Suprapubic skin (tissue), 4 donors: ENCODE data around the gene BEX2. TPM values are rescaled to one million over a fixed set of nuclear protein-coding genes. Genes with fewer than 3 reads are reported as not detected.

Experiments used
- DNase-seq, 2 donors: peaks; one replicate each; pipeline ENCODE4 v3.0.0-alpha.2; 2019; ENCODE audit warnings: low spot score in 2 of 2
- H3K27ac ChIP-seq: fragments of 200-600 bp; sonication (generic); one replicate; pipeline ENCODE4 v1.5.1; 2019
- H3K27me3 ChIP-seq: fragments of 200-600 bp; sonication (generic); one replicate; pipeline ENCODE4 v1.5.1; 2019
- H3K36me3 ChIP-seq: fragments of 200-600 bp; sonication (generic); one replicate; pipeline ENCODE4 v1.5.1; 2019
- H3K4me1 ChIP-seq: fragments of 200-600 bp; sonication (generic); one replicate; pipeline ENCODE4 v1.5.1; 2019
- H3K4me3 ChIP-seq: fragments of 200-600 bp; sonication (generic); one replicate; pipeline ENCODE4 v1.5.1; 2019; ENCODE audit warnings: mild to moderate bottlenecking
- H3K9me3 ChIP-seq: fragments of 200-600 bp; sonication (generic); one replicate; pipeline ENCODE4 v1.5.1; 2019
- EP300 ChIP-seq: sonication (generic); formaldehyde crosslinking; IDR thresholded peaks from one replicate; pipeline ENCODE4 v1.6.1; 2017; ENCODE audit warnings: antibody characterized with exemption
- POLR2A ChIP-seq, 2 donors: fragments of 450-650 bp; IDR thresholded peaks; one replicate each; pipeline ENCODE4 v1.6.1; 2017; ENCODE audit warnings: antibody characterized with exemption in 2 of 2, mild to moderate bottlenecking in 2 of 2, moderate library complexity in 2 of 2
- POLR2AphosphoS5 ChIP-seq, 3 donors: sonication (generic); formaldehyde crosslinking; IDR thresholded peaks; one replicate each; pipeline ENCODE4 v1.6.1; 2017; ENCODE audit warnings: antibody characterized with exemption in 3 of 3
- WGBS: methylation state at CpG from one replicate; pipeline ENCODE4 v1.1.5; 2018; 5-methylcytosine and 5-hydroxymethylcytosine counted together
- total RNA-seq, 4 donors: library from RNA; depleted of rRNA; stranded (reverse); fragments of >200 nt; gene quantifications; one replicate each; pipeline ENCODE4 v1.1.0, GENCODE V29; 2016
- TF ChIP-seq, protein P1 (sequence below), 2 donors: fragments of 200-600 bp in 1 of 2; fragments of 450-650 bp in 1 of 2; sonication (generic) in 1 of 2; IDR thresholded peaks; one replicate each; pipeline ENCODE4 v1.5.1; 2016 to 2019; ENCODE audit warnings: antibody characterized with exemption in 2 of 2, mild to moderate bottlenecking in 1 of 2, moderate library complexity in 1 of 2

The BEX2 gene
- total RNA-seq, 4 donors from 2014 or later: 10.1 to 16.4 (median 13.3) TPM

DNA sequence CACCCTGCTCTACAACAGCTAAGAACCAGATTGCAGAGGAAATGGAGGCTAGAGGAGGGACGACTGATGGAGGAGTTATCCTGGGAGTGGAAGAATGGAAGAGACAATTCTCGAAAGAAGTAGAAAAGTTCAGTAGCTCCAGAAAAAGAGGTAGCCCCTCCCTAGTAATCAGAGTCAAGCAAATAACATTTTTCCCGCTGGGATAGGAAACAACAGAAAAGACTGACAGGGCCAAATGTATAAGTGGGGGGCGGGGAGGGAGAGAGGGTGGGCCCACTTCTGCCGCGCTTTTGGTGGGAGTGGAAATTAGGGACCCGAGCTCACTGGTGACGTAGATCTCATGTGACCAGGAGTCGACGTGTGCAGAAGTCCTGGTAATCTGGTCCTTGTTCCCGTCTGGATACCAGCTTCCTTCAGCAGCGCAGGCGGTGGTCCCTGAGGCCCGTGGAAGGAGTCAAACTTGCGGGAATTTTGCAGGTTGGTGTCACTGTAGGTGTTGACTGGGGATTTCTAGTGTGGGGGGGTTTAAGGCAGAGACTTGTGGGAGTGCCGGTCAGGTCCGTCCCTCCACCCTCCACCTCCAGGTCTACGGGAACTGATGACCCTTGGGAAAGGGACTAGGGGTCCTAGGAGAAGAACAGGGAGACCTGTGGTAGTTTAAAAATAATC, 45.5 kb upstream of the BEX2 start, which contains the start of gene TCEAL9:
TCEAL9 (plus strand) TSS at position 377 of the 669 bp plus-strand sequence. CDS start 1,179 bp downstream, outside the sequence.
- no peaks in the 10 kb centered on the region for H3K36me3 ChIP-seq
- WGBS: 33% methylated on average over 18 of the region's 18 CpGs
- peak in 1 of 2 donors; percentile 74 for DNase-seq
- H3K4me1 ChIP-seq: peaks cover 7% of the 10 kb centered on the region
- no peaks in the 10 kb centered on the region for H3K27me3 ChIP-seq
- TF ChIP-seq, protein P1, sequence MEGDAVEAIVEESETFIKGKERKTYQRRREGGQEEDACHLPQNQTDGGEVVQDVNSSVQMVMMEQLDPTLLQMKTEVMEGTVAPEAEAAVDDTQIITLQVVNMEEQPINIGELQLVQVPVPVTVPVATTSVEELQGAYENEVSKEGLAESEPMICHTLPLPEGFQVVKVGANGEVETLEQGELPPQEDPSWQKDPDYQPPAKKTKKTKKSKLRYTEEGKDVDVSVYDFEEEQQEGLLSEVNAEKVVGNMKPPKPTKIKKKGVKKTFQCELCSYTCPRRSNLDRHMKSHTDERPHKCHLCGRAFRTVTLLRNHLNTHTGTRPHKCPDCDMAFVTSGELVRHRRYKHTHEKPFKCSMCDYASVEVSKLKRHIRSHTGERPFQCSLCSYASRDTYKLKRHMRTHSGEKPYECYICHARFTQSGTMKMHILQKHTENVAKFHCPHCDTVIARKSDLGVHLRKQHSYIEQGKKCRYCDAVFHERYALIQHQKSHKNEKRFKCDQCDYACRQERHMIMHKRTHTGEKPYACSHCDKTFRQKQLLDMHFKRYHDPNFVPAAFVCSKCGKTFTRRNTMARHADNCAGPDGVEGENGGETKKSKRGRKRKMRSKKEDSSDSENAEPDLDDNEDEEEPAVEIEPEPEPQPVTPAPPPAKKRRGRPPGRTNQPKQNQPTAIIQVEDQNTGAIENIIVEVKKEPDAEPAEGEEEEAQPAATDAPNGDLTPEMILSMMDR (IDR thresholded peaks at IDR 0.05): no peak
- TF ChIP-seq POLR2A (IDR thresholded peaks at IDR 0.05): peak in 1 of 2 donors; percentile 40
- TF ChIP-seq POLR2AphosphoS5 (IDR thresholded peaks at IDR 0.05): peak in 1 of 3 donors; percentile 49
- peak within 1 kb of the TSS; percentile 66 for H3K4me3 ChIP-seq
- H3K27ac ChIP-seq: peak within 1 kb of the TSS; percentile 81
- H3K9me3 ChIP-seq: no peaks in the 10 kb centered on the region

DNA sequence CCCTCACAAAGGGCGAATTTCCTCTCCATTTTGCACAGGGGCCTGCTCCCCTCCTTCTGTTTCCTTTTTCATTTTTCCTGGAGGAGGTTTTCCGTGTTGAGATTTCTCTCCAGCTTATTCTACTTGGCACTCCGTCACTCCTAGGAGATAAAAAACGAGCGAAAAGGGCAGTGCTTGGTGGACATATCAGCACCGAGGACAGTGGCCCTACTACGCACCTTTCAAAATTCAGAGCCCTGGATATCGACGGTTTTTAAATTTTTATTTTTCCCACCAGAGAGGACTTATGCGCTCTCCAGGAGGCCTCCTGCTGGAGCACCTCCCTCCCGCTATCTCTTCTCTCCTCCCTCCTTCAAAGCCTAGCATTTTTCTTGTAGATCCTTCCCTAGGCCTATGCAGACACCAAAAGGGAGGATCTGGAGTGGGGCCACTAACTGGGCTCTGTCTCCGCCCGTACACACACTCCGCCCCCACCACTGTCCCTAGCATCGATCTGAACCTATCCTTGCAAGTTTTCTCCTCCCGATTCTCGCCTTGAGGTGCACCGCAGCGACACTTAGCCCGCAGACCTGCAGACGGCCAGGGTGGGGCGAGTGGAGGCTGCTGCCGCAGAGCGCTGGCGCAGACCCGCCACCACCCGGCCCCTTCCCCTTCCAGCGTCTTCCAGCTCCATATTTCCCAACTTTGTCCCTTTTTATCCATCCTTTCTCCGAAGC, 37.0 kb upstream of the BEX2 start:
- no peaks in the 10 kb centered on the region for H3K4me1 ChIP-seq
- no peak overlapping the region for H3K4me3 ChIP-seq
- no peaks in the 10 kb centered on the region for H3K36me3 ChIP-seq
- no peaks in the 10 kb centered on the region for H3K9me3 ChIP-seq
- TF ChIP-seq, protein P1 (IDR thresholded peaks at IDR 0.05): no peak
- TF ChIP-seq POLR2A (IDR thresholded peaks at IDR 0.05): no peak
- TF ChIP-seq POLR2AphosphoS5 (IDR thresholded peaks at IDR 0.05): no peak
- no peak for TF ChIP-seq EP300
- H3K27ac ChIP-seq: no peak overlapping the region
- WGBS: 56% methylated on average over 29 of the region's 29 CpGs
- no peak for DNase-seq
- no peaks in the 10 kb centered on the region for H3K27me3 ChIP-seq

DNA sequence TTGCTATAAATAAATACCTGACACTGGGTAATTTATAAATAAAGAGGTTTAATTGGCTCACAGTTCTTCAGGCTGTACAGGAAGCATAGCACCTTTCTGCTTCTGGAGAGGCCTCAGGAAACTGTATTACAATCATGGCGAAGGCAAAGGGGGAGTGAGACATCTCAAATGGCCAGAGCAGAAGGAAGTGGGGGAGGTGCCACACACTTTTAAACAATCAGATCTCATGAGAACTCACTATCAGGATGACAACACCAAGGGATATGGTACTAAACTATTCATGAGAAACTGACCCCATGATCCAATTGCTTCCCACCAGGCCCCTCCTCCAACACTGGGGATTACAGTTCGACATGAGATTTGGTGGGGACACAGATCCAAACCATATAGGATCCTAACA, 33.8 kb upstream of the BEX2 start:
- Histone ChIP-seq H3K9me3 (no peaks in the 10 kb centered on the region), H3K36me3 (no peaks in the 10 kb centered on the region), H3K27me3 (no peaks in the 10 kb centered on the region), H3K27ac (no peak overlapping the region), H3K4me1 (no peaks in the 10 kb centered on the region), H3K4me3 (no peak overlapping the region)
- TF ChIP-seq EP300 (no peak), POLR2AphosphoS5 (IDR thresholded peaks at IDR 0.05) (no peak), POLR2A (IDR thresholded peaks at IDR 0.05) (no peak)
- TF ChIP-seq, protein P1 (IDR thresholded peaks at IDR 0.05): no peak
- WGBS: 53% methylated on average over 2 of the region's 2 CpGs
- DNase-seq: no peak

DNA sequence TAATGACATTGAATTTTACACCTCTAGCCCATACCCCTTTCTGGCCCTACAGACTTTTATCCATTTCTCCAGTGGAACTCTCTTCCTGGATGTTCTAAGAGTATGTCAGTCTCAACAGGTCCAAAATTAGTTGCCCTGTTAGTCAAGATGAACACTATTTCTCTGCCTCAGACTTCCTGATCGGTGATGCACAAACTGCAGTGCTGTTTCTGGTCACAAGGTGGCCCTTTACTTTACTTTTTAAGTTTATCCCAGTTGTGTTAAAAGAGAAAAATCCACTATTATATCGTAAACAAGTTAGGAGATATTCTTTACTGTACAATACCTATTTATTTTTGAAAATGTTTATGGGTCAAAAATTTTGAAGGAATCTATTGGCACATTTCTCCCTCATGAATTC, 32.3 kb upstream of the BEX2 start:
- no peak overlapping the region for H3K27ac ChIP-seq
- H3K4me1 ChIP-seq: no peaks in the 10 kb centered on the region
- TF ChIP-seq, protein P1 (IDR thresholded peaks at IDR 0.05): peak; percentile 21 to 54
- no peak for TF ChIP-seq EP300
- no peak for TF ChIP-seq POLR2AphosphoS5 (IDR thresholded peaks at IDR 0.05)
- no peak for DNase-seq
- H3K27me3 ChIP-seq: no peaks in the 10 kb centered on the region
- 35% methylated on average over 2 of the region's 2 CpGs for WGBS
- H3K36me3 ChIP-seq: no peaks in the 10 kb centered on the region
- no peaks in the 10 kb centered on the region for H3K9me3 ChIP-seq
- no peak overlapping the region for H3K4me3 ChIP-seq

DNA sequence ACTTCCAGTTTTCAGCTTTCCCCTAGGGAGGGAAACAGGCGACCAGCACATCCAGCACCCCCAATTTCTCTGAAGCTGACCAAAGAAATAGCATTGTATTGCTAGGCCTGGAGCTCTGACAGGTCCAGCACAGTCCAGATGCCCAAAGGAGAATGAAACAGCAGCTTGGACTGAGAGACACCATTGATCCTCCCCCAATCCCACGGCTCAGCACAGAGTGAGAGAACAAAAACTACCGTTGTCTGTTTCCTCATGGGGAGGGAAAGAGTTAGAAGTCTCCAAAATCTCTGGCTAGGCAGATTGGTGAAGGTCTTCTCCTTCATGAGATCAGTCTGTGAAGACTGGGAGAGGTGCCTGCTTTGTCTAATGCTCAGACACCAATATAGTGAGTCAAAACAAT, 27.9 kb upstream of the BEX2 start:
- no peak for TF ChIP-seq POLR2A (IDR thresholded peaks at IDR 0.05)
- TF ChIP-seq EP300: no peak
- TF ChIP-seq, protein P1 (IDR thresholded peaks at IDR 0.05): no peak
- no peak for TF ChIP-seq POLR2AphosphoS5 (IDR thresholded peaks at IDR 0.05)

More for the DNA sequence above, 27.9 kb upstream of the BEX2 start:
- H3K36me3 ChIP-seq: no peaks in the 10 kb centered on the region
- no peak overlapping the region for H3K4me3 ChIP-seq
- WGBS: 66% methylated on average over 3 of the region's 3 CpGs
- no peaks in the 10 kb centered on the region for H3K4me1 ChIP-seq
- DNase-seq: no peak
- no peak overlapping the region for H3K27ac ChIP-seq
- no peaks in the 10 kb centered on the region for H3K9me3 ChIP-seq
- H3K27me3 ChIP-seq: no peaks in the 10 kb centered on the region
